GM21447 (cell line): ENCODE data around the gene CD302.
"Not testable (repeated sequence)": the region's sequence is repeated elsewhere in the genome, so short reads cannot be mapped to it uniquely, and the experiment has no call there.

Experiments used
- ATAC-seq: cut with Tn5 transposase; IDR thresholded peaks from one replicate; pipeline ENCODE4 v1.9.1; 2021; ENCODE audit not compliant: unreplicated experiment

The CD302 gene

GRCh38 chr2:159797543-159798375 is at the start of gene CD302:
CD302 (minus strand) TSS chr2:159798208; CDS start chr2:159798198, 10 bp downstream.
- peak; percentile 58 for ATAC-seq

- no peak for ATAC-seq
Measured at GRCh38 chr2:159846564-159846963, 48.6 kb upstream of the CD302 start.

GRCh38 chr2:159840616-159841015 is 42.6 kb upstream of the CD302 start:
- ATAC-seq, result no peak

GRCh38 chr2:159832858-159833257 is 34.9 kb upstream of the CD302 start:
- ATAC-seq, result no peak

GRCh38 chr2:159832026-159832425 is 34.0 kb upstream of the CD302 start:
- ATAC-seq, result no peak

GRCh38 chr2:159829376-159829775 is 31.4 kb upstream of the CD302 start:
- no peak for ATAC-seq

- no peak for ATAC-seq
Measured at GRCh38 chr2:159828738-159829137, 30.7 kb upstream of the CD302 start.

GRCh38 chr2:159822478-159822833 is 24.4 kb upstream of the CD302 start:
- not testable (repeated sequence) for ATAC-seq

GRCh38 chr2:159821775-159822477 is 23.9 kb upstream of the CD302 start:
- not testable (repeated sequence) for ATAC-seq

- no peak for ATAC-seq
Measured at GRCh38 chr2:159818940-159819339, 20.9 kb upstream of the CD302 start.

GRCh38 chr2:159817283-159817682 is 19.3 kb upstream of the CD302 start:
- ATAC-seq, result no peak

GRCh38 chr2:159811232-159811631 is 13.2 kb upstream of the CD302 start:
- no peak for ATAC-seq

- ATAC-seq, result no peak
Measured at GRCh38 chr2:159808032-159808425, 10.0 kb upstream of the CD302 start.

- no peak for ATAC-seq
Measured at GRCh38 chr2:159807183-159808031, 9.4 kb upstream of the CD302 start.

GRCh38 chr2:159804941-159805340 is 6.9 kb upstream of the CD302 start:
- ATAC-seq, result no peak

- no peak for ATAC-seq
Measured at GRCh38 chr2:159803235-159803962, 5.4 kb upstream of the CD302 start.

- no peak for ATAC-seq
Measured at GRCh38 chr2:159802673-159803072, 4.7 kb upstream of the CD302 start.

- ATAC-seq, result no peak
Measured at GRCh38 chr2:159799833-159800232, 1.8 kb upstream of the CD302 start.

GRCh38 chr2:159798376-159798725 is 343 bp upstream of the CD302 start:
- no peak for ATAC-seq

- ATAC-seq, result no peak
Measured at GRCh38 chr2:159797225-159797542, 824 bp downstream of the CD302 start.
